Fibroblast of lung (primary cell): ENCODE data around the gene PKIG. TPM values are rescaled to one million over a fixed set of nuclear protein-coding genes. Genes with fewer than 3 reads are reported as not detected.
A peak's percentile ranks its signal among the peaks of the same experiment; 100 is the strongest.

Experiments
- DNase-seq, 2 donors: peaks; one replicate each; pipeline versions ENCODE4 v3.0.0 to v3.0.0-alpha.2; 2010; ENCODE audit warnings: low read depth in 2 of 2
- H2AFZ ChIP-seq: 2 replicates; pipeline ENCODE4 v1.5.1; 2012; ENCODE audit warnings: low read length, control low read depth, inconsistent platforms
- H3K27ac ChIP-seq: 2 replicates; pipeline ENCODE4 v1.5.1; 2011; ENCODE audit warnings: low read length, control low read depth; ENCODE audit not compliant: insufficient read depth
- H3K27me3 ChIP-seq: 2 replicates; pipeline ENCODE4 v1.5.1; 2011; ENCODE audit warnings: mild to moderate bottlenecking, low read length; ENCODE audit not compliant: control insufficient read depth, insufficient read depth
- H3K36me3 ChIP-seq: 2 replicates; pipeline ENCODE4 v1.5.1; 2011; ENCODE audit warnings: low read length; ENCODE audit not compliant: control insufficient read depth, insufficient read depth
- H3K4me1 ChIP-seq: 2 replicates; pipeline ENCODE4 v1.5.1; 2011; ENCODE audit warnings: low read length; ENCODE audit not compliant: control insufficient read depth, insufficient read depth; ENCODE audit errors: extremely low read depth
- H3K4me2 ChIP-seq: 2 replicates; pipeline ENCODE4 v1.5.1; 2011; ENCODE audit warnings: low read length, control low read depth; ENCODE audit not compliant: insufficient read depth; ENCODE audit errors: extremely low read depth
- H3K4me3 ChIP-seq, 4 experiments: fragments of 200-600 bp in 1 of 4; sonication (generic) in 1 of 4; replicated peaks in 1 of 4; 2 replicates each; pipeline ENCODE4 v1.5.1; 2011 to 2016; ENCODE audit warnings: low read length in 4 of 4, low read depth in 3 of 4, mild to moderate bottlenecking in 3 of 4, control low read depth in 2 of 4, inconsistent platforms in 1 of 4, mixed read lengths in 1 of 4; ENCODE audit not compliant: insufficient read depth in 1 of 4; ENCODE audit errors: control extremely low read depth in 1 of 4
- H3K79me2 ChIP-seq: 2 replicates; pipeline ENCODE4 v1.5.1; 2012; ENCODE audit warnings: mild to moderate bottlenecking, low read length, inconsistent platforms; ENCODE audit not compliant: control insufficient read depth, insufficient read depth
- H3K9ac ChIP-seq: 2 replicates; pipeline ENCODE4 v1.5.1; 2011; ENCODE audit warnings: mild to moderate bottlenecking, low read length, control low read depth; ENCODE audit not compliant: insufficient read depth
- H3K9me3 ChIP-seq: 2 replicates; pipeline ENCODE4 v1.5.1; 2012; ENCODE audit warnings: low read depth, low read length; ENCODE audit not compliant: control insufficient read depth, insufficient read depth
- H4K20me1 ChIP-seq: 2 replicates; pipeline ENCODE4 v1.5.1; 2011; ENCODE audit warnings: low read length; ENCODE audit not compliant: control insufficient read depth, insufficient read depth; ENCODE audit errors: extremely low read depth
- CTCF ChIP-seq, 2 donors: IDR thresholded peaks in 1 of 2; conservative IDR thresholded peaks in 1 of 2; 1 replicate in 1 of 2; 2 replicates in 1 of 2; pipeline ENCODE4 v1.5.1; 2011 to 2012; ENCODE audit warnings: low read length in 2 of 2, control low read depth in 1 of 2, inconsistent platforms in 1 of 2, low read depth in 1 of 2, mild to moderate bottlenecking in 1 of 2
- EZH2 ChIP-seq: IDR thresholded peaks from 2 replicates; pipeline ENCODE4 v1.5.1; 2012; ENCODE audit warnings: low read length, control low read depth, mild to moderate bottlenecking; ENCODE audit errors: missing control alignments
- polyA plus RNA-seq, 2 donors: library from polyadenylated mRNA; depleted of rRNA in 1 of 2; stranded (reverse) in 1 of 2; unstranded in 1 of 2; fragments of >200 nt; gene quantifications; 2 replicates each; pipeline ENCODE4 v1.2.1, GENCODE V29; 2011 to 2012; ENCODE audit warnings: missing spikeins in 1 of 2
- total RNA-seq: library from RNA; depleted of rRNA; stranded (reverse); fragments of >200 nt; gene quantifications from 2 replicates; pipeline ENCODE4 v1.2.1, GENCODE V29; 2014

The PKIG gene
- total and polyA plus RNA-seq, 2 donors (not counting 1 experiment from before 2014, with no cell fraction given), result 192 to 234 TPM

- no peak overlapping the region for H3K9ac ChIP-seq
- peaks cover 33% of the 10 kb centered on the region for H3K36me3 ChIP-seq
- H3K4me2 ChIP-seq, result no peak overlapping the region
- no peaks in the 10 kb centered on the region for H3K9me3 ChIP-seq
- peaks cover under 1% of the 10 kb centered on the region for H3K79me2 ChIP-seq
- TF ChIP-seq CTCF (conservative IDR thresholded peaks at IDR 0.05 in 1 of 2, IDR thresholded peaks at IDR 0.05 in 1 of 2; ENCODE audit: low read depth in 1 of 2, low read length in 2 of 2) (no peak), EZH2 (no peak)
- H2AFZ ChIP-seq, result no peak overlapping the region
- no peaks in the 10 kb centered on the region for H4K20me1 ChIP-seq
- no peaks in the 10 kb centered on the region for H3K27me3 ChIP-seq
- H3K27ac ChIP-seq, result no peak overlapping the region
- H3K4me1 ChIP-seq, result peaks cover 6% of the 10 kb centered on the region
- no peak overlapping the region for H3K4me3 ChIP-seq
- DNase-seq, result no peak
These were observed 32.1 kb downstream of the PKIG start for GRCh38 chr20:44614525-44614924.

GRCh38 chr20:44615169-44615791 lies 32.9 kb downstream of the PKIG start:
- no peaks in the 10 kb centered on the region for H3K9me3 ChIP-seq
- H3K27ac ChIP-seq, result no peak overlapping the region
- H4K20me1 ChIP-seq, result no peaks in the 10 kb centered on the region
- no peak overlapping the region for H3K4me2 ChIP-seq
- H3K79me2 ChIP-seq, result no peaks in the 10 kb centered on the region
- peak in 1 of 2 donors; percentile 15 for DNase-seq
- H3K27me3 ChIP-seq, result no peaks in the 10 kb centered on the region
- H3K36me3 ChIP-seq, result peaks cover 33% of the 10 kb centered on the region
- TF ChIP-seq EZH2 (no peak), CTCF (conservative IDR thresholded peaks at IDR 0.05 in 1 of 2, IDR thresholded peaks at IDR 0.05 in 1 of 2; ENCODE audit: low read depth in 1 of 2, low read length in 2 of 2) (no peak)
- no peak overlapping the region for H3K9ac ChIP-seq
- no peak overlapping the region for H3K4me3 ChIP-seq
- no peak overlapping the region for H2AFZ ChIP-seq
- H3K4me1 ChIP-seq, result peaks cover 3% of the 10 kb centered on the region

GRCh38 chr20:44615876-44616603 lies 33.7 kb downstream of the PKIG start:
- no peaks in the 10 kb centered on the region for H3K79me2 ChIP-seq
- H3K4me2 ChIP-seq, result no peak overlapping the region
- H3K9me3 ChIP-seq, result no peaks in the 10 kb centered on the region
- H3K27ac ChIP-seq, result no peak overlapping the region
- DNase-seq, result no peak
- H3K27me3 ChIP-seq, result no peaks in the 10 kb centered on the region
- H3K36me3 ChIP-seq, result peaks cover 33% of the 10 kb centered on the region
- no peaks in the 10 kb centered on the region for H4K20me1 ChIP-seq
- H3K9ac ChIP-seq, result no peak overlapping the region
- H3K4me1 ChIP-seq, result peaks cover 3% of the 10 kb centered on the region
- TF ChIP-seq EZH2, result no peak
- no peak for TF ChIP-seq CTCF (conservative IDR thresholded peaks at IDR 0.05 in 1 of 2, IDR thresholded peaks at IDR 0.05 in 1 of 2; ENCODE audit: low read depth in 1 of 2, low read length in 2 of 2)
- no peak overlapping the region for H2AFZ ChIP-seq
- H3K4me3 ChIP-seq, result no peak overlapping the region
